Mesenteric fat pad (tissue), 1 donor: ENCODE data around the gene SMIM28. TPM values are rescaled to one million over a fixed set of nuclear protein-coding genes. Genes with fewer than 3 reads are reported as not detected.

Source experiments
- DNase-seq: peaks from one replicate; pipeline ENCODE4 v3.0.0-alpha.2; 2020; ENCODE audit warnings: low spot score
- total RNA-seq: library from RNA; stranded (reverse); fragmentation: NEBNext Ultra II Directional; extraction: Animal tissue kit (Norgen Biotek cat#: 25700); gene quantifications from one replicate; pipeline ENCODE4 v1.2.1, GENCODE V29; 2021
- donor health status: DM: yes; HTN: yes; CAD: no.

The SMIM28 gene
- total RNA-seq, 1 donor from 2014 or later = not detected

DNA sequence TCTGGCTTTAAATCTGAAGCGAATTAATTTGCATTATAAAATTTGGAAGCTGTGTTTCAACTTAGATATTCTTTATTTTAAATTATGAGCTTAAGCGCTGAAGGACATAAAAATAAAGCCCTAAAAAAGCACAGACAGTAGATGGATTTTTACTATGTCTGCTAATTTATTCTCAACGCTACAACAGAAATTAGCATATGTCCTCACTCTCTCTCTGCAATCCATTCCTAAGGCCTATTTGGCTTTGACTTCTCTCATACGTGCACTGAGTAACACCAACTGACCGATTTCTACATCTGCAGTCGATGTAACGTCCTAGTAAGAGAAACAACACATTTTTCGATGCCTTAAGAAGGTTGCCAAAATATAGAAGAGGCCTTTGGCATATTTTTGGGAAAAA is 50.0 kb downstream of the SMIM28 start:
- DNase-seq = no peak

DNA sequence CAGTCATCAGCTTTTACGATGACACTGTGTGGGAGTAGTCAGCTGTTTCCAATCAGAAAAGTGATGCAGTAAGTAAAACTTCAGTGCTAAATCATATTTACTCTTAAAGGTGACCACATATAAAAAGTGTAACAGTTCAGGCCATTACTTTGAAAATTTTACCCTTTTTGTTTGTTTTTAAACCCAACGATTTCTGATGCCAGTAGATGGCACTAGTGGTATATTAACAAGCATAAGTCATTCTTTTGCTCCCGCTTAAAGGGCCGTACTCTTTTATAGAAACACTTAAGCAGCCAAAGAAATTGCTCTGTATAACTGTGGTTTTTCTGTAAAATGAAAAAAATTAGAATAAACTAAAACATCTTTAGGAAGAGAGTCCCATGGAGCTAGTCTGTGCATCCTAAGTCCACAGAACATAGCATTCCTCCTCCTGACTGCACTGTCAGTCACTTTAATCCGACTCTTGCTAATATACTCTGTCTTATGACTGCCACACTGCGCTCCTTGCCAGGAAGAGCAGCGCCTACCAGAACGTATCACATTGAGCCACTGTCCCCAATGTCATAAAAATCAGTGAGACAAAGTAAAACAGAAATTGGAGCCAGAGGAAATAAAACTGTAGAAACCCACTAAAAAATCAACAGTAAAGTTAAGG is 51.4 kb downstream of the SMIM28 start:
- no peak for DNase-seq

DNA sequence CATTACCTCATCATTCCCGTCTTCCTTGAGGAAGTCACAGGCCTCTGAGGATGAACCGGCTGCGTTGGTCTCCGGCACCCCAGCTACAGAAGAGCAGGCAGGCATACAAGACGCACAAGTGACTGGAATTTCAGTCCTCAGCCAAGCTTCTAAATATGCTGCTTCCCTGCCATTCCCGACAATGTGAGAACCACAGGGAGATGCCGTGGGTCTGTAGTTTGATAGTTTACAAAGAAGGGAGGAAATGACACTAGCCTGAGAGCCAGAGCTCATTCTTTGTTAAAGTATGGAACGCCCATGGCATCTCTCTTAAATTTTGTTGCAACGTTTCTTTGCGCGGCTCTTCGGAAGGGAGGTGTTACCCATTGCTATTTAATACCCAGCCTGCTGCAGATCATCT is 52.1 kb downstream of the SMIM28 start:
- DNase-seq = no peak

DNA sequence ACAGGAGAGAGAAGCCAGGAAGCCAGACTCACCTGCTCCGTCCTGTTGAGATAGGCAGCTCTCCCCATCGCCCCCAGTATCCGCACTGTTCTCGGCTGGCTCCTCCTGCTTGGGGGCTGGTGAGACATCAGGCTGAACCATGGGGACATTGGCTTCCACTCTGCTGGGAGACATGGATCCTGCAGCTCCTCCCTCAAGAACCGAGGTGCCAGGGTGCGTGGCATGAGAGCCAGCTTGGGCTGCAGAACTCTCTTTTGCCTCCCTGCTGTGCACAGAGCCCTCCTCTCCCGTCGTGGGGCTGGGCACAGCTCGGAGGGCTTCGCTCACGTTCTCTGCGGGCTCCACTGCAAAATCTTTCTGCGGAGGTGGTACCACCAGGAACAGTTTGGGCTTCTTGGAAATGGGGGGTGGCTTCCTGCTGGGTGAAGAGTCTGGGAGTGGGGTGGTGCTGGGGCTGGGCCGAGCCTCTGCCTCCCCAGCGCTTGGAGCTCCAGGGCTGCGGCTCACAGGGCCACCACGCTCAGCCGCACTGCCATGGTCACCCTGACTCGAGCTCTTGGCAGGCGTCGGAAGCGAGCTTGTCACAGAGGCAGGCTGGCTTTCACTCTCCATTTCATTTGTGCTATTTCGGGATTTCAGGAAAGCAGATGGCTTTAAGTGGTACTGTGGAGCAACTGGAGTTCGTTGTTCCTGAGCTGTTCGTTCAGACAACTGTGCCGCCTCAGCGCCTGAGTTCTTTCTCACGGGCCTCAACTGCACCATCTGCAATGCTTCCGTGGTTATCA is 52.8 kb downstream of the SMIM28 start:
- no peak for DNase-seq

DNA sequence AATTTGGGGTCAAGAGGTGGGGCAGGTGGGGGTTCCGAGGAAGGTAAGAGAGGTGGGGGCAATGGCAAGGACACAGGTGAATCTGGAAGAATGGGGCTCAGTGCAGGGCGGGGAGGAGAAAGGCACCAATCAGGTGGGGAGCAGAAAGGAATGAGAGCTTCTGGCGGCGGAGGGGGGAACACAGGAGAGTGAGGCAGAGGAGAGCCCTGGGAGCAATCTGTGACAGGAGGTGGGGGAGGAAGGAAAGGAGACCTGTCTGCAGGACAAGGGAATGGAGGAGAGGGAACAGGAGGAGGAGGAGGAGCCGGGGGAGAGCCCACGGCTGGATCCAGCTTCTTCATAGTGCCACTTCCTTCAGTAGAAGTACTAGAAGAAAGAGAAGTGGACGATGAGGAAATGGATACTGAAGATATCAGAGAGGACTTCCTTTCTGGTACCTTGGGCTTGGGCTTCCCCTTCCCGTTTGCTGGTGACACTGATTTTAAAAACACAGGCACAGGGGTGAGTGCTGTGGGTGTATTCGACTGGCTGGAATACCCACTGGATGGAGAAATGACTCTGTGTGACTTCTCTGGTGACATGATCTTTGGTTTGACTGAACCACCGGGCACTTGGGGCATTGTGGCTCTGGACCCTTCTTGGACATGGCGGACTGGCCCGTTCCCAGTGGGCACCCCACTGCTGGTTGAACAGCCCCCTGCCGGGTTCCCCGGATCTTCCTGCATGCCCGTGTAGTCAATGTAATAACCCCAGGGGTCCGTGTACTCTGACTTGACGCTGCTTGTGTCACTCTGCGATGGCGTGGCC is 53.8 kb downstream of the SMIM28 start:
- DNase-seq = no peak

DNA sequence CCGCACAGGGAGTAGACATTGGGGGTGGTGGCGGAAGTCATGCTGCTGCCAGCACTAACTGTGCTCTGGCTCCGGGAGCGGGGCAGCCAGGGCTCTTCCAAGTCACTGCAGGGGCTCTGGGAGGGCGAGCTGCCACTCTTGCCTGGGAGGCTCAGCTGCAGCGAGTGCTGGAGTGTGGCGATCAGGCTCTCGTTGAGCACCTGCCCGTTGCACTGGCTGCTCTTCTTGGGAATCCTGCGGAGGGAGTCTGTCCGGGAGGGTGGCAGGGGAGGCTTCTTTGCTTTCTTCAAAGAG is 54.3 kb downstream of the SMIM28 start:
- no peak for DNase-seq

Other genes starting within 250 kb of the SMIM28 start
- gene ARFGEF3, start 216.0 kb upstream of the SMIM28 start, total RNA-seq = 2.6 TPM
- gene PBOV1, start 159.4 kb upstream of the SMIM28 start, total RNA-seq = not detected
- gene HEBP2, start 26.3 kb downstream of the SMIM28 start, total RNA-seq = 378 TPM
- gene NHSL1, start 121.6 kb downstream of the SMIM28 start, total RNA-seq = 11.9 TPM